Fibroblast of villous mesenchyme (primary cell): Measurements from ENCODE around the gene PLAC8L1. TPM values are rescaled to one million over a fixed set of nuclear protein-coding genes. Genes with fewer than 3 reads are reported as not detected.

Experiments used
- DNase-seq: peaks from one replicate; pipeline ENCODE4 v3.0.0-alpha.2; 2010; ENCODE audit warnings: low read depth
- H3K4me3 ChIP-seq: 2 replicates; pipeline ENCODE4 v1.5.1; 2011; ENCODE audit warnings: low read depth, mild to moderate bottlenecking, low read length
- CTCF ChIP-seq: IDR thresholded peaks from 2 replicates; pipeline ENCODE4 v1.5.1; 2012; ENCODE audit warnings: low read depth, mild to moderate bottlenecking, low read length; ENCODE audit not compliant: insufficient read depth
- small RNA-seq: library from RNA; depleted of rRNA; stranded (forward); fragments of <200 nt; gene quantifications from one replicate; pipeline ENCODE3, GENCODE V24; 2012
- total RNA-seq: library from RNA; depleted of rRNA; stranded (reverse); fragments of >200 nt; gene quantifications from 2 replicates; pipeline ENCODE4 v1.2.3, GENCODE V29; 2012

Gene PLAC8L1
- total RNA-seq, 1 donor = not detected

- DNase-seq = no peak
- TF ChIP-seq CTCF = no peak
- H3K4me3 ChIP-seq = no peak overlapping the region
Measured at GRCh38 chr5:146040527-146040926, 64.8 kb downstream of the PLAC8L1 start.

GRCh38 chr5:146039420-146039819 is 66.0 kb downstream of the PLAC8L1 start:
- no peak for TF ChIP-seq CTCF
- H3K4me3 ChIP-seq = no peak overlapping the region
- peak; percentile 7 for DNase-seq

GRCh38 chr5:146034605-146035004 is 70.8 kb downstream of the PLAC8L1 start:
- no peak for DNase-seq
- TF ChIP-seq CTCF = no peak
- H3K4me3 ChIP-seq = no peak overlapping the region

Small RNA genes lying within 50 kb of the gene (small RNA-seq; reads per million reads assigned to genes)
- gene AC091959.1 = not detected

Other genes starting within 250 kb of the PLAC8L1 start
- gene GRXCR2, start 232.6 kb downstream of the PLAC8L1 start, total RNA-seq = not detected in 2 replicates
- 0.97 and 2.2 TPM in 2 replicates for gene SH3RF2, start 169.0 kb downstream of the PLAC8L1 start, total RNA-seq
- gene LARS1, start 77.1 kb upstream of the PLAC8L1 start, total RNA-seq = 116 and 121 TPM in 2 replicates
- gene RBM27, start 98.0 kb upstream of the PLAC8L1 start, total RNA-seq = 20.6 and 32.0 TPM in 2 replicates
- gene POU4F3, start 233.3 kb upstream of the PLAC8L1 start, total RNA-seq = not detected in 2 replicates